Naive thymus-derived CD4-positive, alpha-beta T cell (primary cell): ENCODE data around the gene ZNF860. TPM values are rescaled to one million over a fixed set of nuclear protein-coding genes. Genes with fewer than 3 reads are reported as not detected.

ENCODE experiments used
- ATAC-seq: fragments of 150-1000 bp; cut with Tn5 transposase; 2 replicates; pipeline ENCODE4 v1.10.0; 2021; ENCODE audit warnings: mild to moderate bottlenecking, moderate library complexity
- CTCF ChIA-PET: fragments of 350-600 bp; sonication (Branson Sonifier 250); formaldehyde crosslinking; loops from one replicate; lab custom pipeline; 2021; ENCODE audit warnings: antibody characterized with exemption; lab: Charles Lee
- POLR2A ChIA-PET: fragments of 350-600 bp; sonication (Branson Sonifier 250); formaldehyde crosslinking; loops from one replicate; lab custom pipeline; 2021; ENCODE audit warnings: antibody characterized with exemption, inconsistent platforms; lab: Charles Lee
- DNase-seq, 9 donors: peaks; one replicate each; pipeline versions ENCODE4 v3.0.0 to v3.0.0-alpha.2; 2020 to 2022; ENCODE audit warnings: mixed read lengths in 1 of 9
- H3K27ac ChIP-seq: one replicate; pipeline ENCODE4 v1.7.0; 2013; ENCODE audit warnings: mild to moderate bottlenecking, low read depth, low read length, moderate library complexity
- H3K27me3 ChIP-seq, 2 donors: one replicate each; pipeline ENCODE4 v1.7.0; 2013; ENCODE audit warnings: low read length in 2 of 2, mild to moderate bottlenecking in 2 of 2, moderate library complexity in 2 of 2; ENCODE audit not compliant: control insufficient read depth in 2 of 2, insufficient read depth in 2 of 2
- H3K36me3 ChIP-seq, 3 experiments: 1 replicate in 2 of 3; 2 replicates in 1 of 3; pipeline ENCODE4 v1.7.0; 2013; ENCODE audit warnings: low read length in 3 of 3, mild to moderate bottlenecking in 3 of 3, moderate library complexity in 1 of 3; ENCODE audit not compliant: insufficient read depth in 3 of 3, control insufficient read depth in 2 of 3
- H3K4me1 ChIP-seq, 2 donors: one replicate each; pipeline ENCODE4 v1.7.0; 2013; ENCODE audit warnings: low read length in 2 of 2, mild to moderate bottlenecking in 2 of 2, moderate library complexity in 1 of 2; ENCODE audit not compliant: control insufficient read depth in 2 of 2, insufficient read depth in 2 of 2
- H3K4me3 ChIP-seq: 2 replicates; pipeline ENCODE4 v1.7.0; 2013; ENCODE audit warnings: mild to moderate bottlenecking, low read length
- H3K9me3 ChIP-seq, 3 experiments: 1 replicate in 2 of 3; 2 replicates in 1 of 3; pipeline ENCODE4 v1.7.0; 2013; ENCODE audit warnings: low read length in 3 of 3; ENCODE audit not compliant: control insufficient read depth in 2 of 3
- H3K27ac Mint-ChIP-seq, 9 donors: one replicate each; pipeline ENCODE4 v1.8.0; 2020 to 2022; ENCODE audit warnings: mixed read lengths in 9 of 9, mild to moderate bottlenecking in 8 of 9, moderate library complexity in 5 of 9, inconsistent platforms in 2 of 9
- H3K27me3 Mint-ChIP-seq, 5 donors: one replicate each; pipeline ENCODE4 v1.8.0; 2021 to 2022; ENCODE audit warnings: mixed read lengths in 5 of 5, mild to moderate bottlenecking in 1 of 5
- H3K36me3 Mint-ChIP-seq, 5 donors: one replicate each; pipeline ENCODE4 v1.8.0; 2020 to 2022; ENCODE audit warnings: mixed read lengths in 5 of 5, mild to moderate bottlenecking in 3 of 5, inconsistent platforms in 1 of 5
- H3K4me1 Mint-ChIP-seq, 7 donors: one replicate each; pipeline ENCODE4 v1.8.0; 2020 to 2022; ENCODE audit warnings: mixed read lengths in 7 of 7, mild to moderate bottlenecking in 3 of 7, inconsistent platforms in 1 of 7
- H3K4me3 Mint-ChIP-seq, 10 donors: one replicate each; pipeline ENCODE4 v1.8.0; 2020 to 2022; ENCODE audit warnings: mild to moderate bottlenecking in 10 of 10, mixed read lengths in 10 of 10, moderate library complexity in 6 of 10, inconsistent platforms in 2 of 10
- H3K9me3 Mint-ChIP-seq, 11 donors: one replicate each; pipeline ENCODE4 v1.8.0; 2020 to 2022; ENCODE audit warnings: mixed read lengths in 11 of 11, mild to moderate bottlenecking in 4 of 11, inconsistent platforms in 1 of 11, moderate library complexity in 1 of 11
- intact Hi-C, 2 donors: fragments of 100-400 bp; cut with micrococcal nuclease; formaldehyde crosslinking; loops; one replicate each; pipeline ENCODE4 v1.15.1; 2023
- polyA plus RNA-seq, 2 donors: library from polyadenylated mRNA; unstranded; fragments of 300-500 nt; fragmentation: Illumina TruSeq; gene quantifications; one replicate each; pipeline ENCODE4 v1.2.3, GENCODE V29; 2021
- total RNA-seq, 6 experiments: library from RNA in 5 of 6; stranded (reverse) in 5 of 6; gene quantifications; 1 replicate in 5 of 6; 2 replicates in 1 of 6; pipeline ENCODE4 v1.2.3 and lab custom pipeline; 2021 to 2026

ZNF860 gene
- total and polyA plus RNA-seq, 7 experiments from 2014 or later: 0.11 to 0.32 (median 0.15) TPM; not detected in 4

DNA sequence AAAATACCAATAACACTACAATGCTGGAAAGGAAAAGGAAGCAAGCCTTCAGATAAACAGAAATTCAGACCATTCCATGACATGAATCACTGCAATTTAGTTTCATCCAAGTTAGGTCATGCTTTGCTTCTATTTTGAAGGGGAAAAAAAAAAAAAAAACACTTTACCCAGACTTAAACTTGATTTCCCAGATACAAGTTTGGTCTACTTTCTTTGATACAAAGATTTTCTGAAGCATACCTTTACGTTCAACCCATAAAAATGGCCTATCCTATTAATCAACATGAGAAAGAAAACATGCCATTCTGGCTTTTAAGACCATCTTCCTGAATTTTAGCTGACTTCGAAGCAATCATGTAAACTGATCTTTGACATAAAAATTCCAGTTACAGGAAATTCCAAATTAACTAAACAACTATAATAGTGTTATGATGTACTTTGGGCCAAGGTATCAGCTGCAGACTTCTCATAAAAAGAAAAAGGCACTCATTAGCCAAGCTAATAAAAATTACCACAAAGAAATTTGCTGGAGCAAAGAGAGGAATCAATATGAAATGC lies 13.1 kb upstream of the ZNF860 start:
- Mint-ChIP-seq H3K4me1 (peaks cover 0 to 10% (median 4%) of the 10 kb centered on the region in 7 donors), H3K27ac (no peak overlapping the region), H3K36me3 (no peaks in the 10 kb centered on the region), H3K9me3 (peaks cover 0 to 3% (median 0%) of the 10 kb centered on the region in 11 donors), H3K27me3 (peaks cover 0 to 8% (median 0%) of the 10 kb centered on the region in 5 donors), H3K4me3 (no peak overlapping the region)
- Histone ChIP-seq H3K36me3 (no peaks in the 10 kb centered on the region), H3K27me3 (no peaks in the 10 kb centered on the region), H3K4me1 (no peaks in the 10 kb centered on the region), H3K9me3 (no peaks in the 10 kb centered on the region), H3K27ac (no peak overlapping the region), H3K4me3 (no peak overlapping the region)
- POLR2A ChIA-PET: no interaction called here
- intact Hi-C loops: no loop called here
- DNase-seq: no peak
- CTCF ChIA-PET: no interaction called here
- no peak for ATAC-seq

DNA sequence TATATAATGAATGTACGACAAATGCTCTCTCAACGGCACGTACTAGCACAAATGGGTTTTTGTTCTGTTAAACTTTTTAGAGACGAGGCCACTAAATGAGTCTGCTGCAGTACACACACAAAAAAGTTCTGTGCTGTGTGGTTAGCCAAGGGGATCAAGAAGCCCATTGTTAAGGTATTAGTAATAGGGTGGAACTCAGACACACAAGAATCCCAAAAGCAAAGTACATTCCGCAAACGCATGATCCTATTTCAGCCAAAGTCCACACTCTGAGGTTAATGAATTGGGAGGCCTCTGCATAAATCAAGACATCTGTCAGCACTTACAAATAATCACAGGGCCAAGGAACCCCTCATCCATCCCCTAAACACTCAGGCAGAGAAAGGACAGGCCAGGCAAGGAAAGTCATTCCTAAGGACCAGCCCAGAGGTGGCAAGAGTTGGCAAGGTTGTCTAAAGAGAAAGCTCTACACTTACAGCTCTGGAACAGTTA lies 12.6 kb upstream of the ZNF860 start:
- Mint-ChIP-seq H3K4me1 (peaks cover 0 to 5% (median 0%) of the 10 kb centered on the region in 7 donors), H3K36me3 (no peaks in the 10 kb centered on the region), H3K27me3 (peaks cover 0 to 7% (median 0%) of the 10 kb centered on the region in 5 donors), H3K27ac (no peak overlapping the region), H3K4me3 (no peak overlapping the region), H3K9me3 (peaks cover 0 to 3% (median 0%) of the 10 kb centered on the region in 11 donors)
- CTCF ChIA-PET: no interaction called here
- ATAC-seq: no peak
- Histone ChIP-seq H3K36me3 (no peaks in the 10 kb centered on the region), H3K27ac (no peak overlapping the region), H3K27me3 (no peaks in the 10 kb centered on the region), H3K4me1 (no peaks in the 10 kb centered on the region), H3K9me3 (no peaks in the 10 kb centered on the region), H3K4me3 (no peak overlapping the region)
- POLR2A ChIA-PET: no interaction called here
- intact Hi-C loops: no loop called here
- DNase-seq: no peak

DNA sequence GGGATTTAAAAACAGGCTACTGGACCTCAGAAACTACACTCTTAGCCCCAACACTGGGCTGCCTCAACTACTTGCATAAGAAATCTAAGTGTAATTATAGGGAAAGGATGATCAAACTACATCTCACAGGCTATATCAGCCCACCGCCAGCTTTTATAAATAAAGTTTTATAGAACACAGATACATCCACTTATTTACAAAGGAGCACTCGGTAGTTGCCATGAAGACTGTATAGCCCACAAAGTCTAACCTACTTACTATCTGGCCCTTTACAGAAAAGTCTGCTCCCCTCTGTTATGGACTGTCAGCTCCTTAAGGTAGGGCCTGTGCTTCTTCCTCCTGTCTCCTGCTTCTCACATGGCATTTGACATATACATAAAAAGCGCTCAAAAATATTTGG lies 9.9 kb upstream of the ZNF860 start:
- ChIA-PET POLR2A (no interaction called here), CTCF (no interaction called here)
- Mint-ChIP-seq H3K4me3 (no peak overlapping the region), H3K9me3 (peaks cover 0 to 2% (median 0%) of the 10 kb centered on the region in 11 donors), H3K4me1 (peaks cover 0 to 2% (median 0%) of the 10 kb centered on the region in 7 donors), H3K36me3 (no peaks in the 10 kb centered on the region), H3K27ac (no peak overlapping the region), H3K27me3 (peaks cover 0 to 22% (median 4%) of the 10 kb centered on the region in 5 donors)
- no peak overlapping the region for H3K27ac ChIP-seq
- H3K4me3 ChIP-seq: no peak overlapping the region
- H3K4me1 ChIP-seq: no peaks in the 10 kb centered on the region
- intact Hi-C loops: no loop called here
- ATAC-seq (no peak), DNase-seq (no peak)
- no peaks in the 10 kb centered on the region for H3K9me3 ChIP-seq
- H3K36me3 ChIP-seq: no peaks in the 10 kb centered on the region
- H3K27me3 ChIP-seq: no peaks in the 10 kb centered on the region

DNA sequence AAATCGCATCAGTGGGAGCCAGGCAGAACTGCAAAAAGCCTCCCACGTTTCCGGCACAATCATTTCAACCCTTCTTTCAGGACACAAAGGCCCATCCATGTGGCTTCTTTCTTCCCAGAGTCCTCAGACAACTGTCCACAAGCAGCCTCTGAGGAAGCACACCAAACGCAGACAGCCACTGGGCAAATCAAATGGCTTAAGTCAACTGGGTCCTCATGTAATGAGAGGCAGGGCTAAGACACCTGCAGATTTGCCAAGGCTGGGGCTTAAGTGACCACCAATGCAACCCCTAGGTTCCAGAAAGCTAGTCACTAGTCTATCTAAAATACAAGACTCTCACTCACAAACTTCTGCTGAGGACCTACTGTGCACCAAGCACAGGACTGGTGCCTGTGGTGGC lies 8.5 kb upstream of the ZNF860 start:
- no peak overlapping the region for H3K4me3 ChIP-seq
- H3K27ac ChIP-seq: no peak overlapping the region
- Mint-ChIP-seq H3K27me3 (peaks cover 0 to 33% (median 17%) of the 10 kb centered on the region in 5 donors), H3K4me1 (peaks cover 0 to 6% (median 0%) of the 10 kb centered on the region in 7 donors), H3K27ac (no peak overlapping the region), H3K36me3 (no peaks in the 10 kb centered on the region), H3K9me3 (peaks cover 0 to 2% (median 0%) of the 10 kb centered on the region in 11 donors), H3K4me3 (no peak overlapping the region)
- H3K4me1 ChIP-seq: no peaks in the 10 kb centered on the region
- no peak for DNase-seq
- H3K9me3 ChIP-seq: no peaks in the 10 kb centered on the region
- POLR2A ChIA-PET: no interaction called here
- H3K36me3 ChIP-seq: no peaks in the 10 kb centered on the region
- CTCF ChIA-PET: no interaction called here
- no peaks in the 10 kb centered on the region for H3K27me3 ChIP-seq
- intact Hi-C loops: no loop called here
- no peak for ATAC-seq

DNA sequence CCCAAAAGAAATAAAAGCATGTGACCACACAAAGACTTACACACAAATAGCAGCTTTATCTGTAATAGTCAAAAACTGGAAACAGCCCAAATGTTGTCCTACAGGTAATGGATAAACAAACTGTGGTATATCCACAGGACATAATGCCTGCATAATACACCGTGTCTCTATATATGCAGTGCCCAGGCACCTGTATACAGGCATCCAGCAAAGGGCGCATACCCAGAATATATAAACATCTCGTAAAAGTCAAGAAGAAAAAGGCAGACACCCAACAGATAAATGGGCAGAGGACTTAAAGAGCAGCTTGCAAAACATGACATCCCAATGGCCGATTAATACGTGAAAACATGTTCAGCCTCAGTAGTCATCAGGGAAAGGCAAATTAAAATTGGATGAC lies 7.7 kb upstream of the ZNF860 start:
- Mint-ChIP-seq H3K4me1 (peaks cover 0 to 10% (median 0%) of the 10 kb centered on the region in 7 donors), H3K27ac (no peak overlapping the region), H3K9me3 (peaks cover 0 to 2% (median 0%) of the 10 kb centered on the region in 11 donors), H3K4me3 (no peak overlapping the region), H3K36me3 (no peaks in the 10 kb centered on the region), H3K27me3 (peaks cover 2 to 41% (median 23%) of the 10 kb centered on the region in 5 donors)
- H3K27me3 ChIP-seq: peaks cover 0 to 4% of the 10 kb centered on the region in 2 donors
- no peak for DNase-seq
- ChIA-PET CTCF (no interaction called here), POLR2A (no interaction called here)
- no peak for ATAC-seq
- H3K36me3 ChIP-seq: no peaks in the 10 kb centered on the region
- intact Hi-C loops: no loop called here
- no peak overlapping the region for H3K27ac ChIP-seq
- no peaks in the 10 kb centered on the region for H3K4me1 ChIP-seq
- H3K9me3 ChIP-seq: no peaks in the 10 kb centered on the region
- no peak overlapping the region for H3K4me3 ChIP-seq

DNA sequence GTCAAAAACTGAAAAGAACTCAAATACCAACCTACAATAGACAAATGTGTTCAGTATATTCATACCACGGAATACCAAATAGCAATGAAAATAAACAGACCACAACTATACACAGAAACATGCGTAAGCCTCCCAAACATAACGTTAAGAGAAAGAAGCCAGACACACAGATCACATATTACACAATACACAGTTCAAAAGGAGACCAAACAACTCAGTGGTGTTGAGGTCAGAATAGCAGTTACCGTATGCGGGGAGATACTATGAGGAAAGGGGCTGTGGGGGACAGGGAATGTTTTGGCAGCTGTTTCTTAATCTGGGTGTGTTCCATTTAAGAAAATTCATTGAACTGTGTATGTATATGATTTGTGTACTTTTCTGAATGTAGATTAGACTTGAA lies 7.1 kb upstream of the ZNF860 start:
- ATAC-seq (no peak), DNase-seq (no peak)
- intact Hi-C loops: no loop called here
- no peak overlapping the region for H3K27ac Mint-ChIP-seq
- no peaks in the 10 kb centered on the region for H3K36me3 Mint-ChIP-seq
- no peak overlapping the region for H3K4me3 ChIP-seq
- no peaks in the 10 kb centered on the region for H3K9me3 ChIP-seq
- H3K4me1 ChIP-seq: no peaks in the 10 kb centered on the region
- peaks cover 7 to 47% (median 24%) of the 10 kb centered on the region in 5 donors for H3K27me3 Mint-ChIP-seq
- peaks cover 0 to 16% (median 4%) of the 10 kb centered on the region in 7 donors for H3K4me1 Mint-ChIP-seq
- no peak overlapping the region for H3K27ac ChIP-seq
- H3K36me3 ChIP-seq: no peaks in the 10 kb centered on the region
- POLR2A ChIA-PET: no interaction called here
- peaks cover 0 to 9% of the 10 kb centered on the region in 2 donors for H3K27me3 ChIP-seq
- peaks cover 0 to 2% (median 0%) of the 10 kb centered on the region in 11 donors for H3K9me3 Mint-ChIP-seq
- H3K4me3 Mint-ChIP-seq: no peak overlapping the region
- CTCF ChIA-PET: no interaction called here

DNA sequence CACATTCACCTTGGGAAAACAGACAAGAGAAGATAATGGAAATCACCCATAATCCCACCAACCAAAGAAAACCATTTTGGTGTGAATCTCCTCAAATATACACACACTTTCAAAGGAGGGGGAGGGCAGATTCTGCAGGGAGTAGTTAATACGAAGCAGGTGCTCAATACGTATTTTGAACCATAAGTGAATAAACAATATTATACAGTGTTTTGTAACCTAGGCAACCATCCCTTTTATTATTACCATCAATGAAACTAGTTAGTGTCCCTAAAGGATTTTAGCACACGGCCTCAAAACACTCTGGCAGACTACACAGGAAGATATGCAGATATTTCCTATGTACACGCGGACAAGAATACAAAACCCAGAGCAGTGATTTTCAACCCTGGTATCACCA lies 6.6 kb upstream of the ZNF860 start:
- Histone ChIP-seq H3K4me3 (no peak overlapping the region), H3K4me1 (no peaks in the 10 kb centered on the region), H3K27me3 (peaks cover 0 to 9% of the 10 kb centered on the region in 2 donors), H3K27ac (no peak overlapping the region), H3K9me3 (no peaks in the 10 kb centered on the region), H3K36me3 (no peaks in the 10 kb centered on the region)
- no peak for DNase-seq
- Mint-ChIP-seq H3K4me3 (no peak overlapping the region), H3K9me3 (peaks cover 0 to 2% (median 0%) of the 10 kb centered on the region in 11 donors), H3K4me1 (peaks cover 0 to 19% (median 7%) of the 10 kb centered on the region in 7 donors), H3K36me3 (no peaks in the 10 kb centered on the region), H3K27ac (no peak overlapping the region), H3K27me3 (peaks cover 10 to 51% (median 24%) of the 10 kb centered on the region in 5 donors)
- ChIA-PET CTCF (no interaction called here), POLR2A (no interaction called here)
- ATAC-seq: no peak
- intact Hi-C loops: no loop called here
